Mesenchymal stem cell (in vitro differentiated cells and primary cell): Measurements from ENCODE around the gene SHISA2.
"Not testable (repeated sequence)": the region's sequence is repeated elsewhere in the genome, so short reads cannot be mapped to it uniquely, and the experiment has no call there.

Experiments
- DNase-seq: peaks from one replicate; pipeline ENCODE4 v3.0.0-alpha.2; 2013
- H2AFZ ChIP-seq: one replicate; pipeline ENCODE4 v1.6.1; 2013; ENCODE audit warnings: low read depth, mild to moderate bottlenecking, control low read depth, inconsistent platforms, low read length, moderate library complexity
- H2AK5ac ChIP-seq: 2 replicates; pipeline ENCODE4 v1.6.1; 2013; ENCODE audit warnings: low read length, moderate library complexity, mild to moderate bottlenecking, inconsistent platforms; ENCODE audit not compliant: severe bottlenecking
- H2BK120ac ChIP-seq: one replicate; pipeline ENCODE4 v1.6.1; 2013; ENCODE audit warnings: low read depth, mild to moderate bottlenecking, inconsistent platforms, low read length, moderate library complexity
- H2BK12ac ChIP-seq, 2 experiments: one replicate each; pipeline ENCODE4 v1.6.1; 2013; ENCODE audit warnings: inconsistent platforms in 2 of 2, low read length in 2 of 2, mild to moderate bottlenecking in 2 of 2, moderate library complexity in 2 of 2, control low read depth in 1 of 2
- H2BK15ac ChIP-seq: one replicate; pipeline ENCODE4 v1.6.1; 2013; ENCODE audit warnings: mild to moderate bottlenecking, low read depth, inconsistent platforms; ENCODE audit not compliant: poor library complexity, severe bottlenecking
- H2BK5ac ChIP-seq: 2 replicates; pipeline ENCODE4 v1.6.1; 2013; ENCODE audit warnings: low read depth, mild to moderate bottlenecking, low read length, control low read depth, inconsistent platforms; ENCODE audit not compliant: poor library complexity, severe bottlenecking
- H3K14ac ChIP-seq, 2 experiments: one replicate each; pipeline ENCODE4 v1.6.1; 2013; ENCODE audit warnings: inconsistent platforms in 2 of 2, low read length in 2 of 2, control low read depth in 1 of 2, mild to moderate bottlenecking in 1 of 2, moderate library complexity in 1 of 2
- H3K18ac ChIP-seq, 2 experiments: one replicate each; pipeline ENCODE4 v1.6.1; 2013; ENCODE audit warnings: inconsistent platforms in 2 of 2, low read length in 2 of 2, control low read depth in 1 of 2, low read depth in 1 of 2, mild to moderate bottlenecking in 1 of 2
- H3K23ac ChIP-seq, 2 experiments: one replicate each; pipeline ENCODE4 v1.6.1; 2013; ENCODE audit warnings: inconsistent platforms in 2 of 2, low read length in 2 of 2, mild to moderate bottlenecking in 2 of 2, moderate library complexity in 2 of 2, control low read depth in 1 of 2
- H3K27ac ChIP-seq: 2 replicates; pipeline ENCODE4 v1.5.1; 2013; ENCODE audit warnings: mild to moderate bottlenecking, moderate library complexity, low read length, control low read depth, inconsistent platforms; ENCODE audit not compliant: poor library complexity, severe bottlenecking
- H3K27me3 ChIP-seq, 2 experiments: 2 replicates each; pipeline versions ENCODE4 v1.6.1 to v1.7.0; 2013; ENCODE audit warnings: low read length in 2 of 2, mild to moderate bottlenecking in 2 of 2, moderate library complexity in 2 of 2, control low read depth in 1 of 2, inconsistent platforms in 1 of 2; ENCODE audit not compliant: control insufficient read depth in 1 of 2, insufficient read depth in 1 of 2
- H3K36me3 ChIP-seq, 2 experiments: 2 replicates each; pipeline versions ENCODE4 v1.6.1 to v1.7.0; 2013; ENCODE audit warnings: low read length in 2 of 2, control low read depth in 1 of 2, inconsistent platforms in 1 of 2, low read depth in 1 of 2, mild to moderate bottlenecking in 1 of 2; ENCODE audit not compliant: insufficient read depth in 2 of 2, control insufficient read depth in 1 of 2
- H3K4ac ChIP-seq, 2 experiments: one replicate each; pipeline ENCODE4 v1.6.1; 2013; ENCODE audit warnings: inconsistent platforms in 2 of 2, low read length in 2 of 2, mild to moderate bottlenecking in 2 of 2, moderate library complexity in 2 of 2, control low read depth in 1 of 2, low read depth in 1 of 2
- H3K4me1 ChIP-seq: 2 replicates; pipeline ENCODE4 v1.6.1; 2013; ENCODE audit warnings: low read depth, low read length, control low read depth; ENCODE audit not compliant: control insufficient read depth, insufficient read depth
- H3K4me2 ChIP-seq: 2 replicates; pipeline ENCODE4 v1.6.1; 2013; ENCODE audit warnings: low read length, mild to moderate bottlenecking, inconsistent platforms; ENCODE audit not compliant: poor library complexity, severe bottlenecking
- H3K4me3 ChIP-seq, 2 experiments: 2 replicates each; pipeline versions ENCODE4 v1.5.1 to v1.7.0; 2013; ENCODE audit warnings: low read length in 2 of 2, mild to moderate bottlenecking in 2 of 2, control low read depth in 1 of 2, low read depth in 1 of 2; ENCODE audit not compliant: insufficient read depth in 1 of 2
- H3K79me1 ChIP-seq: replicated peaks from 2 replicates; pipeline ENCODE4 v1.6.1; 2013; ENCODE audit warnings: mild to moderate bottlenecking, control low read depth, low read length, inconsistent platforms; ENCODE audit not compliant: poor library complexity, severe bottlenecking
- H3K9ac ChIP-seq: 2 replicates; pipeline ENCODE4 v1.7.0; 2013; ENCODE audit warnings: mild to moderate bottlenecking, low read length, moderate library complexity
- H3K9me3 ChIP-seq: 2 replicates; pipeline ENCODE4 v1.7.0; 2013; ENCODE audit warnings: mild to moderate bottlenecking, low read length; ENCODE audit not compliant: control insufficient read depth
- H4K8ac ChIP-seq: one replicate; pipeline ENCODE4 v1.6.1; 2013; ENCODE audit warnings: inconsistent platforms, mild to moderate bottlenecking, low read length, moderate library complexity
- H4K91ac ChIP-seq: one replicate; pipeline ENCODE4 v1.6.1; 2013; ENCODE audit warnings: mild to moderate bottlenecking, low read length, inconsistent platforms
- WGBS: methylation state at CpG from one replicate; pipeline ENCODE4 v1.1.7; 2013; ENCODE audit warnings: mixed read lengths; 5-methylcytosine and 5-hydroxymethylcytosine counted together

The SHISA2 gene

GRCh38 chr13:26069642-26070041 is 17.8 kb upstream of the SHISA2 start:
- H3K4me3 ChIP-seq, H3K23ac ChIP-seq, H2AFZ ChIP-seq, H3K79me1 ChIP-seq, H3K18ac ChIP-seq, H4K8ac ChIP-seq, H2BK120ac ChIP-seq, H2BK5ac ChIP-seq, H3K4me2 ChIP-seq, H3K4ac ChIP-seq, H4K91ac ChIP-seq, H2AK5ac ChIP-seq, H3K36me3 ChIP-seq, H3K9ac ChIP-seq, H2BK15ac ChIP-seq, H2BK12ac ChIP-seq, DNase-seq, H3K27ac ChIP-seq, H3K14ac ChIP-seq, H3K9me3 ChIP-seq: not testable (repeated sequence)
- peaks cover 0 to 14% of the 10 kb centered on the region in 2 experiments for H3K27me3 ChIP-seq
- WGBS = 68% methylated on average over 7 of the region's 8 CpGs
- H3K4me1 ChIP-seq = peaks cover 13% of the 10 kb centered on the region

DNA sequence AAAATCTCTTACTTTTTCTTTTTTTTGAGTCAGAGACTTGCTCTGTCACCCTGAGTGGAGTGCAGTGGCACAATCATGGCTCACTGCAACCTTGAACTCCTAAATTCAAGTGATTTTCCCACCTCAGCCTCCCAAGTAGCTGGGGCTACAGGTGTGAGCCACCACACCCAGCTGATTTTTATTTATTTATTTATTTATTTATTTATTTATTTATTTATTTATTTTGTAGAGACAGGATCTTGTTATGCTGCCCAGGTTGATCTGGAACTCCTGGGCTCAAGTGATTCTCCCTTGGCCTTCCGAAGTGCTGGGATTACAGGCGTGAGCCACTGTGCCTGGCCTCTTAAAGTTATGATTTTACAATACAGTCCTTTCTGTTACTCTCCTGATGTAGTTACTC is 16.6 kb upstream of the SHISA2 start:
- not testable (repeated sequence) for H3K27ac ChIP-seq, H4K8ac ChIP-seq

GRCh38 chr13:26067601-26068000 is 15.8 kb upstream of the SHISA2 start:
- no peaks in the 10 kb centered on the region for H3K36me3 ChIP-seq
- WGBS = 96% methylated on average over 2 of the region's 3 CpGs

More for the DNA sequence above, 16.6 kb upstream of the SHISA2 start:
- not testable (repeated sequence) for H3K79me1 ChIP-seq, H2BK12ac ChIP-seq, H3K18ac ChIP-seq, H2BK15ac ChIP-seq, H2BK5ac ChIP-seq, DNase-seq, H3K9me3 ChIP-seq, H3K4ac ChIP-seq, H3K4me2 ChIP-seq, H3K9ac ChIP-seq, H3K36me3 ChIP-seq, H2BK120ac ChIP-seq, H3K23ac ChIP-seq, H3K4me3 ChIP-seq, H2AFZ ChIP-seq, H2AK5ac ChIP-seq, H4K91ac ChIP-seq, H3K14ac ChIP-seq
- peaks cover 0 to 14% of the 10 kb centered on the region in 2 experiments for H3K27me3 ChIP-seq
- 90% methylated on average over 2 of the region's 2 CpGs for WGBS
- H3K4me1 ChIP-seq = peaks cover 11% of the 10 kb centered on the region

DNA sequence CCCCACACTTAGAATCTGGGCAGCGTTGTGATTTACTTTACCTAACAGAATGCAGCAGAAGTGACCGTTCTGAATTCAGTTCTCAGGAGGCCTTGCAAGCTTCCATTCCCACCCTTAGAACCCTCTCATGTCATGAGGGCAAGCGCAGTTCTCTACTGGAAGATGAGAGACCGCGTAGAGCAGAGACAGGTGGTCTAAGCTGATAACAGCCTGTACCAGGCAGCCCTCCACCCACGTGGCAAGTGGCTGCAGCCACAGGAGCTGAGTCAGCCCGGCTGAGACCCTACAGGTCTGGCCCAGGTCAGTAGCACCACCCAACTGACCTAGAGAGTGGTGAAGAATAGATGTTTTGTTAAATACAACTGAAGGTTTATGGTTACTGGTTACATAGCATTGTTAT is 14.7 kb upstream of the SHISA2 start:
- H2AFZ ChIP-seq, H3K36me3 ChIP-seq, H2BK120ac ChIP-seq, H3K14ac ChIP-seq, H4K91ac ChIP-seq, H3K23ac ChIP-seq, H3K79me1 ChIP-seq, H3K18ac ChIP-seq, H3K4me1 ChIP-seq, H2BK12ac ChIP-seq, H3K4ac ChIP-seq, H2AK5ac ChIP-seq, H3K9me3 ChIP-seq, H3K4me3 ChIP-seq, H3K4me2 ChIP-seq, H2BK15ac ChIP-seq, H3K9ac ChIP-seq, H4K8ac ChIP-seq, DNase-seq, H2BK5ac ChIP-seq: not testable (repeated sequence)
- H3K27me3 ChIP-seq = peaks cover 0 to 14% of the 10 kb centered on the region in 2 experiments
- 81% methylated on average over 7 of the region's 7 CpGs for WGBS
- peak overlapping the region; percentile 24 for H3K27ac ChIP-seq

More at GRCh38 chr13:26067601-26068000, 15.8 kb upstream of the SHISA2 start:
- peaks cover 11% of the 10 kb centered on the region for H3K4me1 ChIP-seq
- H4K8ac ChIP-seq = no peak overlapping the region
- no peak overlapping the region for H3K23ac ChIP-seq
- H2AK5ac ChIP-seq = no peak overlapping the region
- H2BK12ac ChIP-seq = no peak overlapping the region
- H3K4me2 ChIP-seq = no peak overlapping the region
- H3K4ac ChIP-seq = no peak overlapping the region
- H3K79me1 ChIP-seq = no peaks in the 10 kb centered on the region
- H2AFZ ChIP-seq = no peak overlapping the region
- H3K9me3 ChIP-seq = no peaks in the 10 kb centered on the region
- no peak overlapping the region for H2BK15ac ChIP-seq
- H3K18ac ChIP-seq = no peak overlapping the region
- peaks cover 0 to 14% of the 10 kb centered on the region in 2 experiments for H3K27me3 ChIP-seq
- no peak overlapping the region for H3K9ac ChIP-seq
- no peak overlapping the region for H2BK5ac ChIP-seq
- no peak overlapping the region for H3K4me3 ChIP-seq
- H3K14ac ChIP-seq = no peak overlapping the region
- no peak overlapping the region for H2BK120ac ChIP-seq
- H4K91ac ChIP-seq = no peak overlapping the region
- no peak for DNase-seq
- no peak overlapping the region for H3K27ac ChIP-seq
